Neural progenitor cell (in vitro differentiated cells): ENCODE results near the gene PDE9A.

Experiments
- CTCF ChIP-seq: fragments of 200-600 bp; sonication (generic); IDR thresholded peaks from 2 replicates; pipeline ENCODE4 v1.5.1; 2017; ENCODE audit warnings: antibody characterized with exemption, mild to moderate bottlenecking
- EZH2 ChIP-seq: fragments of 200-600 bp; sonication (generic); IDR thresholded peaks from 2 replicates; pipeline ENCODE4 v1.6.1; 2017; ENCODE audit warnings: antibody characterized with exemption, mild to moderate bottlenecking, moderate library complexity

GRCh38 chr21:42702720-42703119 is 49.3 kb downstream of the PDE9A start:
- TF ChIP-seq CTCF (no peak), EZH2 (no peak)
